ENCODE results near the gene ADAMTS2. TPM values are rescaled to one million over a fixed set of nuclear protein-coding genes. Genes with fewer than 3 reads are reported as not detected.

The ADAMTS2 gene
- total and polyA plus RNA-seq, 2 experiments from 2014 or later, result 62.0 to 132 TPM

DNA sequence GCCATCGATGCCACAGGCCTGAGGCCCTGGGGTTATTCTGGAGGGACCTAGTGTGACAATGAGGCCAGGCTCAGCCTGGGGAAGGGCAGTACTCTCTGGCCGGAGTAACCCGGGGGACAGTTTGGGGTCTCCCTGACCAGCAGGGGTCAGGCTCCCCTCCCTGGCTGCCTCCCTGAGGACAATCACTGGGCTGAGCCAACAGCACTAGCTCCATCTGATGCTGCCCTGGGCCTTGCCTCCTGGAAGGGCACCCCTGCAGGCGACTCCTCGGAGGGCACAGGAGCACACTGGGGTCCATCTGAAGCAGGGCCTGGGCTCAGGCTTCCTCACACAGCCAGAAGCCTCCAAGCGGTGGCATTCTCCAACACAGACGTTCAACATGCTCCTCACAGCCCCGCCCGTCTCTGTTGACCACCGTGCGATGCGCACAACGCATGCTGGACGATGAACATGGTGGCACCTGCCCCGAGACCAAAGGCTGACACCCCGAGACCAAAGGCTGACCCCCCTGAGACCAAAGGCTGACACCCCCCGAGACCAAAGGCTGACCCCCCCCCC is 68.3 kb downstream of the ADAMTS2 start:
- H3K4me2 ChIP-seq (ENCODE audit: unreplicated experiment), result no peak overlapping the region
- H3K9me2 ChIP-seq (ENCODE audit: insufficient read depth), result no peaks in the 10 kb centered on the region
- peaks cover 27% of the 10 kb centered on the region for H3K4me1 ChIP-seq (ENCODE audit: insufficient read depth)
- H4K20me1 ChIP-seq (ENCODE audit: insufficient read depth), result no peaks in the 10 kb centered on the region
- no peak for DNase-seq
- H3K79me2 ChIP-seq (ENCODE audit: insufficient read depth), result peaks cover 71% of the 10 kb centered on the region
- WGBS, 2 experiments (ENCODE audit: low coverage in 1 of 2, low lambda C conversion rate in 2 of 2, missing lambda C conversion rate in 2 of 2), result 86 to 87% methylated on average over 13 to 15 of the region's 17 CpGs
- peak overlapping the region; percentile 99 for H3K27ac ChIP-seq
- no peaks in the 10 kb centered on the region for H3K27me3 ChIP-seq (replicated peaks; ENCODE audit: insufficient read depth)
- no peaks in the 10 kb centered on the region for H3K9me3 ChIP-seq (ENCODE audit: low read depth)
- no peak overlapping the region for H2AFZ ChIP-seq
- no peaks in the 10 kb centered on the region for H3K36me3 ChIP-seq (ENCODE audit: low read depth)
- H3K4me3 ChIP-seq, result no peak overlapping the region
- peaks cover 19% of the 10 kb centered on the region; the same call in 1 of the 2 replicates for H3F3A ChIP-seq (ENCODE audit: insufficient read depth)
- in situ Hi-C loops (cut with MboI), result no loop called here
- no peak for TF ChIP-seq EZH2 (IDR thresholded peaks at IDR 0.05; ENCODE audit: insufficient read depth, poor library complexity, severe bottlenecking)
- no peak for TF ChIP-seq EZH2phosphoT487 (IDR thresholded peaks at IDR 0.05; ENCODE audit: insufficient read depth, low read depth)
- peak overlapping the region; percentile 90 for H3K9ac ChIP-seq

DNA sequence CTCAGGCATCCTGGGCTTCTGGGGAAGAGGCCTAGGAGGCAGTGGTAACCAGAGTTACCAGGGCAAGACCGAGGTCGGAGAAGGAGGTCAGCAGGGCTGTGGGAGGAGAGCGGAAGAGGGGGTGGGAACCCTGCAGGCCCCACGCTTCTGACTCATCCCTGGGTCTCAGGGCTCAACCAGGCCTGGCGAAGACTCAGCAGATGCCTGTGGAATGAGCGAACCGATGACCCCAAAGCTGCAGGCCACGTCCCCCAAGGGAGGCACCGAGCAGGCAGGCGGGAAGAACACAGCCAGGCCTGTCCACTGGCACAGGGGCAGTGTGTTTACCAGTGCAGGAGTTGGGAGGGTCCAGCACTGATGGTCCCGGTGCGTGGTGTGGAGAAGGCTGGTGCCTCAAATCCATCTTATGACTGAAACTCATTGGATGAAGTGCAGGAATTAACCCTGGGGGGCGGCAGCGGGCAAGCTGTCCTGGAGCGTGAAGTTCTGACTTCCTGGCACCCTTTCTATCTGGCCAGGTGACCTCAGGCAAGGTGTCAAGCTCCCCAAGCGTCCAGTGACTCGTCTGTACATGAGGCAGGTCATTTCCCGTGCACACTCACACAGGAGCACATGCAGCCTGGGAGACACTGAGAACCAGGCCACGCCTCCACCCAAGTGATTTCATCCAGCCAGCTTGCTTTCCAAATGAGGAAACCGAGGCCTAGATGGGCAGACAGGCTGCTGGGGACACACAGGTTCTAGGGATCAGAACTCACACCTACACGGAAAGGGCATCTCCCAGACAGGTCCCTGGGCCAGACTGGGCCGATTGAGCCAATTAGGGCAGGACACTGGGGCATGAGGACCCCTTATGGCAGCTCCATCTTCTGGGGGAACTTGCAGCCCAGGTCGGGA is 69.1 kb downstream of the ADAMTS2 start:
- H3K4me2 ChIP-seq (ENCODE audit: unreplicated experiment), result peak overlapping the region; percentile 62
- H3K79me2 ChIP-seq (ENCODE audit: insufficient read depth), result peaks cover 71% of the 10 kb centered on the region
- peak overlapping the region; percentile 39; the same call in 1 of the 2 replicates for H3K4me3 ChIP-seq

DNA sequence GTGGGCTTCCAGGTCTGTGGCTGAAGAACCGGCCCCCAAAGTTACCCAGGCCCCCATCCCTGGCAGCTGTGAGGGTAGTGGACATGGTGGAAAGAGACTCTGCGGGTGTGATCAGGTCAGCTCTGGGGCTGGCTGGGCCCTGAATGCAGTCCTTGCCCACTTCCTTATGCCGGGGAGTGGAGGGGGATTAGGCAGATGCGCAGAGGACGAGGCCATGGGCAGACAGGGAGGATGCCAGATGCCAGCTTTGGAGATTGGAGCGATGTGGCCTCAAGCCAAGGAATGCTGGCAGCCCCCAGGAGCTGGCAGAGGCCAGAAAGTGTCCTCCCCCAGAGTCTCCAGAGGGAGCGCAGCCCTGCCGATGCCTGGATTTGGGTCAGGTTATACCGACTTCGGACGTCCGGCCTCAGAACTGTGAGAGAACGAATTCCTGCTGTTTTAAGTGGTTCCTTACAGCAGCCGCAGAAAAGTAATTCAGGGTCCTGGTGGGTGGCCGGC is 69.8 kb downstream of the ADAMTS2 start:
- Histone ChIP-seq H3K27me3 (replicated peaks; ENCODE audit: insufficient read depth) (no peaks in the 10 kb centered on the region), H2AFZ (no peak overlapping the region), H3K4me3 (peak overlapping the region; percentile 39; the same call in 1 of the 2 replicates), H3K36me3 (ENCODE audit: low read depth) (no peaks in the 10 kb centered on the region), H3K9ac (peak overlapping the region; percentile 90), H3F3A (ENCODE audit: insufficient read depth) (peaks cover 19% of the 10 kb centered on the region; the same call in 1 of the 2 replicates), H3K27ac (peak overlapping the region; percentile 99), H3K9me3 (ENCODE audit: low read depth) (no peaks in the 10 kb centered on the region), H4K20me1 (ENCODE audit: insufficient read depth) (no peaks in the 10 kb centered on the region), H3K4me2 (ENCODE audit: unreplicated experiment) (peak overlapping the region; percentile 62), H3K79me2 (ENCODE audit: insufficient read depth) (peaks cover 70% of the 10 kb centered on the region), H3K4me1 (ENCODE audit: insufficient read depth) (peaks cover 39% of the 10 kb centered on the region), H3K9me2 (ENCODE audit: insufficient read depth) (no peaks in the 10 kb centered on the region)
- 24 to 30% methylated on average over 15 of the region's 15 CpGs for WGBS, 2 experiments (ENCODE audit: low coverage in 1 of 2, low lambda C conversion rate in 2 of 2, missing lambda C conversion rate in 2 of 2)
- DNase-seq, result no peak
- in situ Hi-C loops (cut with MboI), result no loop called here
- TF ChIP-seq EZH2phosphoT487 (IDR thresholded peaks at IDR 0.05; ENCODE audit: insufficient read depth, low read depth) (no peak), EZH2 (IDR thresholded peaks at IDR 0.05; ENCODE audit: insufficient read depth, poor library complexity, severe bottlenecking) (no peak)

More for the DNA sequence above, 69.1 kb downstream of the ADAMTS2 start:
- Histone ChIP-seq H3K9me3 (ENCODE audit: low read depth) (no peaks in the 10 kb centered on the region), H3K27me3 (replicated peaks; ENCODE audit: insufficient read depth) (no peaks in the 10 kb centered on the region), H3K27ac (peak overlapping the region; percentile 99), H2AFZ (no peak overlapping the region), H4K20me1 (ENCODE audit: insufficient read depth) (no peaks in the 10 kb centered on the region), H3K4me1 (ENCODE audit: insufficient read depth) (peaks cover 32% of the 10 kb centered on the region), H3K9me2 (ENCODE audit: insufficient read depth) (no peaks in the 10 kb centered on the region), H3K36me3 (ENCODE audit: low read depth) (no peaks in the 10 kb centered on the region), H3F3A (ENCODE audit: insufficient read depth) (peaks cover 19% of the 10 kb centered on the region; the same call in 1 of the 2 replicates), H3K9ac (peak overlapping the region; percentile 90)
- in situ Hi-C loops (cut with MboI), result no loop called here
- TF ChIP-seq EZH2phosphoT487 (IDR thresholded peaks at IDR 0.05; ENCODE audit: insufficient read depth, low read depth), result no peak
- DNase-seq, result peak; percentile 99
- WGBS, 2 experiments (ENCODE audit: low coverage in 1 of 2, low lambda C conversion rate in 2 of 2, missing lambda C conversion rate in 2 of 2), result 16 to 17% methylated on average over 23 of the region's 23 CpGs
